Neural cell (in vitro differentiated cells): ENCODE results near the gene DHRS3. TPM values are rescaled to one million over a fixed set of nuclear protein-coding genes. Genes with fewer than 3 reads are reported as not detected.
"Not testable (repeated sequence)": the region's sequence is repeated elsewhere in the genome, so short reads cannot be mapped to it uniquely, and the experiment has no call there.

Experiments
- H2AFZ ChIP-seq: fragments of 200-600, 300-800 bp; sonication (generic), shearing (Covaris generic); 2 replicates; pipeline ENCODE4 v1.6.0; 2014; ENCODE audit warnings: low read depth, mild to moderate bottlenecking, antibody characterized with exemption, low read length, moderate library complexity
- H3F3A ChIP-seq: fragments of 200-600 bp; shearing (Covaris generic); 2 replicates; pipeline ENCODE4 v1.6.1; 2016; ENCODE audit warnings: mild to moderate bottlenecking, moderate library complexity, mixed read lengths, antibody characterized with exemption, low read length; ENCODE audit not compliant: insufficient read depth, poor library complexity, severe bottlenecking
- H3K27ac ChIP-seq: fragments of 200-600, 300-800 bp; sonication (generic), shearing (Covaris generic); 2 replicates; pipeline ENCODE4 v1.5.1; 2014; ENCODE audit warnings: mild to moderate bottlenecking, low read length, moderate library complexity
- H3K27me3 ChIP-seq: fragments of 300-800, 200-600 bp; sonication (generic), shearing (Covaris generic); 2 replicates; pipeline ENCODE4 v1.6.0; 2014; ENCODE audit warnings: mild to moderate bottlenecking, low read depth, low read length, moderate library complexity; ENCODE audit not compliant: insufficient read depth
- H3K36me3 ChIP-seq: fragments of 300-800, 200-600 bp; sonication (generic), shearing (Covaris generic); 2 replicates; pipeline ENCODE4 v1.5.1; 2014; ENCODE audit warnings: mild to moderate bottlenecking, antibody characterized with exemption, low read length, moderate library complexity; ENCODE audit not compliant: insufficient read depth
- H3K4me2 ChIP-seq: fragments of 300-800, 200-600 bp; sonication (generic), shearing (Covaris generic); 2 replicates; pipeline ENCODE4 v1.6.0; 2014; ENCODE audit warnings: mild to moderate bottlenecking, low read length
- H3K4me3 ChIP-seq: fragments of 300-800, 200-600 bp; sonication (generic), shearing (Covaris generic); 2 replicates; pipeline ENCODE4 v1.5.1; 2014; ENCODE audit warnings: mild to moderate bottlenecking, low read length, moderate library complexity
- H3K79me2 ChIP-seq: fragments of 200-600 bp; shearing (Covaris generic); replicated peaks from 2 replicates; pipeline ENCODE4 v1.6.0; 2014; ENCODE audit warnings: mild to moderate bottlenecking, low read length, moderate library complexity; ENCODE audit not compliant: insufficient read depth
- H3K9ac ChIP-seq: fragments of 300-800, 200-600 bp; sonication (generic), shearing (Covaris generic); 2 replicates; pipeline ENCODE4 v1.6.1; 2016; ENCODE audit warnings: mild to moderate bottlenecking, low read length, mixed read lengths
- H3K9me2 ChIP-seq: fragments of 200-600 bp; shearing (Covaris generic); 2 replicates; pipeline ENCODE4 v1.6.1; 2016; ENCODE audit warnings: mild to moderate bottlenecking, low read length, mixed read lengths; ENCODE audit not compliant: insufficient read depth
- H3K9me3 ChIP-seq: fragments of 200-600, 300-800 bp; sonication (generic), shearing (Covaris generic); 2 replicates; pipeline ENCODE4 v1.6.1; 2016; ENCODE audit warnings: mild to moderate bottlenecking, mixed run types, low read length, moderate library complexity, mixed read lengths
- H4K20me1 ChIP-seq: fragments of 200-600 bp; shearing (Covaris generic); 2 replicates; pipeline ENCODE4 v1.6.1; 2016; ENCODE audit warnings: mild to moderate bottlenecking, mixed run types; ENCODE audit not compliant: insufficient read depth
- CTCF ChIP-seq: fragments of 450-650 bp; IDR thresholded peaks from 2 replicates; pipeline ENCODE4 v1.5.1; 2014; ENCODE audit warnings: antibody characterized with exemption, mild to moderate bottlenecking, moderate library complexity; ENCODE audit not compliant: poor library complexity, severe bottlenecking
- EP300 ChIP-seq: fragments of 450-650 bp; conservative IDR thresholded peaks from 2 replicates; pipeline ENCODE4 v1.6.1; 2014; ENCODE audit warnings: antibody characterized with exemption, mild to moderate bottlenecking, moderate library complexity; ENCODE audit not compliant: poor library complexity, severe bottlenecking
- EZH2 ChIP-seq: fragments of 200-600, 300-800 bp; shearing (Covaris generic), sonication (generic); IDR thresholded peaks from 2 replicates; pipeline ENCODE4 v1.6.1; 2014; ENCODE audit warnings: antibody characterized with exemption, low read length, borderline replicate concordance, mild to moderate bottlenecking; ENCODE audit not compliant: insufficient read depth, poor library complexity, severe bottlenecking
- MXI1 ChIP-seq: fragments of 450-650 bp; conservative IDR thresholded peaks from 2 replicates; pipeline ENCODE4 v1.6.1; 2014; ENCODE audit warnings: antibody characterized with exemption, mild to moderate bottlenecking; ENCODE audit not compliant: poor library complexity, severe bottlenecking
- POLR2AphosphoS5 ChIP-seq: IDR thresholded peaks from 2 replicates; pipeline ENCODE4 v1.6.1; 2012
- RAD21 ChIP-seq: fragments of 450-650 bp; conservative IDR thresholded peaks from 2 replicates; pipeline ENCODE4 v1.6.1; 2014; ENCODE audit warnings: antibody characterized with exemption, mild to moderate bottlenecking, moderate library complexity
- REST ChIP-seq: IDR thresholded peaks from 2 replicates; pipeline ENCODE4 v1.6.1; 2012; ENCODE audit warnings: borderline replicate concordance
- SMC3 ChIP-seq: fragments of 450-650 bp; conservative IDR thresholded peaks from 2 replicates; pipeline ENCODE4 v1.6.1; 2014; ENCODE audit warnings: antibody characterized with exemption, mild to moderate bottlenecking, moderate library complexity; ENCODE audit not compliant: poor library complexity
- TAF1 ChIP-seq: IDR thresholded peaks from 2 replicates; pipeline ENCODE4 v1.6.1; 2012; ENCODE audit warnings: low read depth
- polyA plus RNA-seq: library from polyadenylated mRNA; depleted of rRNA; stranded (reverse); fragments of >200 nt; gene quantifications from 2 replicates; pipeline ENCODE4 v1.2.3, GENCODE V29; 2014

DHRS3 gene
- polyA plus RNA-seq, 1 donor from 2014 or later = 0.22 TPM

GRCh38 chr1:12524266-12524665 lies 93.7 kb downstream of the DHRS3 start:
- Histone ChIP-seq H3K36me3 (no peaks in the 10 kb centered on the region), H3K27ac (no peak overlapping the region), H4K20me1 (no peaks in the 10 kb centered on the region), H3K9ac (no peak overlapping the region), H3K4me3 (no peak overlapping the region), H2AFZ (no peak overlapping the region), H3K27me3 (no peaks in the 10 kb centered on the region), H3K9me2 (no peaks in the 10 kb centered on the region), H3K9me3 (no peaks in the 10 kb centered on the region), H3F3A (no peaks in the 10 kb centered on the region), H3K4me2 (no peak overlapping the region), H3K79me2 (no peaks in the 10 kb centered on the region)
- no peak for TF ChIP-seq POLR2AphosphoS5
- TF ChIP-seq MXI1 = no peak
- TF ChIP-seq RAD21 = no peak
- TF ChIP-seq CTCF = no peak
- TF ChIP-seq SMC3 = no peak
- no peak for TF ChIP-seq REST
- no peak for TF ChIP-seq EZH2
- TF ChIP-seq TAF1 = no peak
- TF ChIP-seq EP300 = no peak

GRCh38 chr1:12522780-12523179 lies 95.2 kb downstream of the DHRS3 start:
- H3K4me2 ChIP-seq, H3K79me2 ChIP-seq, H3K27me3 ChIP-seq, H3K36me3 ChIP-seq, H3F3A ChIP-seq, H4K20me1 ChIP-seq, H3K9me3 ChIP-seq, H3K9ac ChIP-seq, H3K4me3 ChIP-seq, H3K9me2 ChIP-seq, H3K27ac ChIP-seq, H2AFZ ChIP-seq: not testable (repeated sequence)

GRCh38 chr1:12521096-12521495 lies 96.9 kb downstream of the DHRS3 start:
- H3K9me2 ChIP-seq = no peaks in the 10 kb centered on the region
- H4K20me1 ChIP-seq = no peaks in the 10 kb centered on the region
- no peak overlapping the region for H3K4me2 ChIP-seq
- H3K36me3 ChIP-seq = no peaks in the 10 kb centered on the region
- no peaks in the 10 kb centered on the region for H3K79me2 ChIP-seq
- no peak overlapping the region for H3K9ac ChIP-seq
- no peak overlapping the region for H2AFZ ChIP-seq
- no peak overlapping the region for H3K27ac ChIP-seq
- no peaks in the 10 kb centered on the region for H3K9me3 ChIP-seq
- no peaks in the 10 kb centered on the region for H3F3A ChIP-seq
- H3K4me3 ChIP-seq = no peak overlapping the region
- no peak for TF ChIP-seq REST
- no peak for TF ChIP-seq SMC3
- TF ChIP-seq MXI1 = no peak
- TF ChIP-seq RAD21 = no peak
- TF ChIP-seq CTCF = no peak
- TF ChIP-seq EZH2 = no peak
- TF ChIP-seq TAF1 = no peak
- TF ChIP-seq POLR2AphosphoS5 = no peak
- no peak for TF ChIP-seq EP300
- no peaks in the 10 kb centered on the region for H3K27me3 ChIP-seq
